ENCODE results near the gene SFXN5. TPM values are rescaled to one million over a fixed set of nuclear protein-coding genes. Genes with fewer than 3 reads are reported as not detected.
"Not testable (repeated sequence)": the region's sequence is repeated elsewhere in the genome, so short reads cannot be mapped to it uniquely, and the experiment has no call there.

The SFXN5 gene
- total and polyA plus RNA-seq, 7 donors: 5.1 to 17.1 (median 12.2) TPM

- TF ChIP-seq CTCF (IDR thresholded peaks at IDR 0.05): no peak
- Histone ChIP-seq H3K27ac (no peak overlapping the region), H3K27me3 (ENCODE audit: insufficient read depth in 3 of 3, low read length in 2 of 3) (no peaks in the 10 kb centered on the region), H3K4me1 (peaks cover 43% of the 10 kb centered on the region), H3K36me3 (ENCODE audit: insufficient read depth in 1 of 2, low read depth in 1 of 2) (peaks cover 0 to 9% of the 10 kb centered on the region in 2 donors), H3K4me3 (no peak overlapping the region), H3K9me3 (no peaks in the 10 kb centered on the region)
- 88 to 94% (median 90%) methylated on average over 2 of the region's 2 CpGs for WGBS, 3 donors
- DNase-seq (no peak), ATAC-seq (no peak)
- intact Hi-C loops (cut with DNase I): no loop called here
Measured at GRCh38 chr2:73067043-73067442, 4.5 kb downstream of the SFXN5 start.

GRCh38 chr2:73065070-73065469 is 6.4 kb downstream of the SFXN5 start:
- H3K27me3 ChIP-seq (ENCODE audit: insufficient read depth in 3 of 3, low read length in 2 of 3); intact Hi-C loops (cut with DNase I); H3K4me3 ChIP-seq; H3K36me3 ChIP-seq (ENCODE audit: insufficient read depth in 1 of 2, low read depth in 1 of 2); DNase-seq; ATAC-seq; H3K9me3 ChIP-seq: not testable (repeated sequence)
- Histone ChIP-seq H3K4me1 (peaks cover 43% of the 10 kb centered on the region), H3K27ac (peak overlapping the region; percentile 74)
- WGBS, 3 donors: 96 to 97% (median 96%) methylated on average over 5 of the region's 5 CpGs

- no peak overlapping the region for H3K4me3 ChIP-seq
- peaks cover 41% of the 10 kb centered on the region for H3K4me1 ChIP-seq
- intact Hi-C loops (cut with DNase I): no loop called here
- peak overlapping the region; percentile 74 for H3K27ac ChIP-seq
- H3K36me3 ChIP-seq (ENCODE audit: insufficient read depth in 1 of 2, low read depth in 1 of 2): peaks cover 0 to 9% of the 10 kb centered on the region in 2 donors
- 78 to 85% (median 81%) methylated on average over 8 of the region's 8 CpGs for WGBS, 3 donors
- no peak for TF ChIP-seq CTCF (IDR thresholded peaks at IDR 0.05)
- H3K9me3 ChIP-seq: no peaks in the 10 kb centered on the region
- ATAC-seq: peak; percentile 73 to 87 (median 80)
- no peak for DNase-seq
- no peaks in the 10 kb centered on the region for H3K27me3 ChIP-seq (ENCODE audit: insufficient read depth in 3 of 3, low read length in 2 of 3)
Measured at GRCh38 chr2:73063909-73064875, 7.3 kb downstream of the SFXN5 start.

GRCh38 chr2:73063472-73063871 is 8.0 kb downstream of the SFXN5 start:
- WGBS, 3 donors: 68 to 78% (median 73%) methylated on average over 4 of the region's 4 CpGs
- intact Hi-C loops (cut with DNase I): no loop called here
- DNase-seq: no peak
- peak in 1 of 4 donors; percentile 8 for ATAC-seq
- Histone ChIP-seq H3K27me3 (ENCODE audit: insufficient read depth in 3 of 3, low read length in 2 of 3) (no peaks in the 10 kb centered on the region), H3K4me1 (peaks cover 38% of the 10 kb centered on the region), H3K36me3 (ENCODE audit: insufficient read depth in 1 of 2, low read depth in 1 of 2) (peaks cover 0 to 14% of the 10 kb centered on the region in 2 donors), H3K4me3 (no peak overlapping the region), H3K9me3 (no peaks in the 10 kb centered on the region), H3K27ac (peak overlapping the region; percentile 74)
- TF ChIP-seq CTCF (IDR thresholded peaks at IDR 0.05): no peak

- H3K27me3 ChIP-seq (ENCODE audit: insufficient read depth in 3 of 3, low read length in 2 of 3): no peaks in the 10 kb centered on the region
- no peak for DNase-seq
- no peaks in the 10 kb centered on the region for H3K9me3 ChIP-seq
- no peak for ATAC-seq
- peaks cover 18% of the 10 kb centered on the region for H3K4me1 ChIP-seq
- peaks cover 0 to 33% of the 10 kb centered on the region in 2 donors for H3K36me3 ChIP-seq (ENCODE audit: insufficient read depth in 1 of 2, low read depth in 1 of 2)
- TF ChIP-seq CTCF (IDR thresholded peaks at IDR 0.05): no peak
- WGBS, 3 donors: 64 to 79% (median 72%) methylated on average over 5 to 6 of the region's 6 CpGs
- no peak overlapping the region for H3K4me3 ChIP-seq
- H3K27ac ChIP-seq: no peak overlapping the region
- intact Hi-C loops (cut with DNase I): no loop called here
Measured at GRCh38 chr2:73059106-73059505, 12.4 kb downstream of the SFXN5 start.

Data from psoas muscle (tissue), 8 donors.